CD4-positive, alpha-beta T cell (primary cell): ENCODE measurements around the gene ITSN1. TPM values are rescaled to one million over a fixed set of nuclear protein-coding genes. Genes with fewer than 3 reads are reported as not detected.

ENCODE experiments used
- ATAC-seq: fragments of 200-7000 bp; cut with Tn5 transposase; one replicate; pipeline ENCODE4 v1.10.0; 2022; ENCODE audit warnings: mild to moderate bottlenecking; ENCODE audit not compliant: poor library complexity
- CTCF ChIA-PET: fragments of 350-600 bp; sonication (Branson Sonifier 250); formaldehyde crosslinking; loops from one replicate; lab custom pipeline; 2021; ENCODE audit warnings: antibody characterized with exemption, inconsistent platforms; lab: Charles Lee
- POLR2A ChIA-PET: fragments of 350-600 bp; sonication (Branson Sonifier 250); formaldehyde crosslinking; loops from one replicate; lab custom pipeline; 2021; ENCODE audit warnings: antibody characterized with exemption, inconsistent platforms; lab: Charles Lee
- DNase-seq, 14 experiments: peaks; one replicate each; pipeline ENCODE4 v3.0.0-alpha.2; 2013 to 2020; ENCODE audit warnings: mixed read lengths in 2 of 14
- H3K27ac ChIP-seq, 2 donors: one replicate each; pipeline versions ENCODE4 v1.5.1 to v1.7.0; 2013; ENCODE audit warnings: low read length in 2 of 2, low read depth in 1 of 2, mild to moderate bottlenecking in 1 of 2
- H3K27me3 ChIP-seq, 2 experiments: 1 replicate in 1 of 2; 2 replicates in 1 of 2; pipeline versions ENCODE4 v1.6.1 to v1.7.0; 2013; ENCODE audit warnings: low read length in 2 of 2, control low read depth in 1 of 2, mild to moderate bottlenecking in 1 of 2, moderate library complexity in 1 of 2; ENCODE audit not compliant: insufficient read depth in 2 of 2, control insufficient read depth in 1 of 2
- H3K36me3 ChIP-seq: one replicate; pipeline ENCODE4 v1.6.1; 2013; ENCODE audit warnings: low read length, control low read depth; ENCODE audit not compliant: insufficient read depth
- H3K4me1 ChIP-seq: one replicate; pipeline ENCODE4 v1.6.1; 2013; ENCODE audit warnings: low read length, control low read depth; ENCODE audit not compliant: insufficient read depth
- H3K4me3 ChIP-seq: one replicate; pipeline ENCODE4 v1.5.1; 2013; ENCODE audit warnings: mild to moderate bottlenecking, low read length, moderate library complexity
- H3K9me3 ChIP-seq, 2 experiments: 1 replicate in 1 of 2; 2 replicates in 1 of 2; pipeline versions ENCODE4 v1.6.1 to v1.7.0; 2013; ENCODE audit warnings: low read length in 2 of 2, mild to moderate bottlenecking in 2 of 2, control low read depth in 1 of 2, moderate library complexity in 1 of 2; ENCODE audit not compliant: control insufficient read depth in 1 of 2, insufficient read depth in 1 of 2
- H3K27ac Mint-ChIP-seq: one replicate; pipeline ENCODE4 v1.8.0; 2020; ENCODE audit warnings: mixed read lengths
- H3K27me3 Mint-ChIP-seq: one replicate; pipeline ENCODE4 v1.8.0; 2021; ENCODE audit warnings: mixed read lengths
- H3K36me3 Mint-ChIP-seq: one replicate; pipeline ENCODE4 v1.8.0; 2021; ENCODE audit warnings: low read depth, mixed read lengths
- H3K4me1 Mint-ChIP-seq: one replicate; pipeline ENCODE4 v1.8.0; 2021; ENCODE audit warnings: low read depth, mixed read lengths
- H3K4me3 Mint-ChIP-seq: one replicate; pipeline ENCODE4 v1.8.0; 2020; ENCODE audit warnings: mild to moderate bottlenecking, mixed read lengths
- H3K9me3 Mint-ChIP-seq: one replicate; pipeline ENCODE4 v1.8.0; 2020; ENCODE audit warnings: mixed read lengths
- CTCF ChIP-seq: fragments of 200-600 bp; IDR thresholded peaks from one replicate; pipeline ENCODE4 v1.8.0; 2022; ENCODE audit warnings: antibody characterized with exemption, mild to moderate bottlenecking
- intact Hi-C, 2 experiments: fragments of 100-400 bp; cut with DNase I in 1 of 2; cut with micrococcal nuclease in 1 of 2; formaldehyde crosslinking; loops; one replicate each; pipeline versions ENCODE4 v1.15.1 to v1.9.0; 2023 to 2025; cut with DNase I, micrococcal nuclease
- total RNA-seq, 174 experiments: library from RNA in 2 of 174; stranded (reverse) in 2 of 174; gene quantifications; one replicate each; pipeline ENCODE4 v1.2.3 and lab custom pipeline; 2021 to 2026

Gene ITSN1
- total RNA-seq, 2 experiments from 2014 or later: 2.1 to 3.0 TPM

DNA sequence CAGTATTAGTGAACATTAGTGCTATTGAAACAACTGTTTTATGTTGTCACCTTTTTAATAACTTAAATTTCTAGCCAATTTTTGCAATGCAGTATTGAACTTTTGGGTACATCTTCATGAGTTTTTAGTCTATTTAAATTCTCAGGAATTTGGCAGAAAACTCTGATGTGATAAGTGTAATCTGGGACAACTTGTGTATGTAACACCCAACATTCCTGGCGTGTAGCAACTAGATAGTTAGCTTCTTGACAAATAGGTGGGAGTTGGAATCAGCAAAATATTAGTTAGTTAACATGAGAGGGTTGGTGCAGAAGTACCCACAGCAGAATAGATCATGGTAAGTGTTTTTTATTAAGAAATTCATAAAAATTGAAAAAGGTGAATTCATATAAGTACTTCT lies 111.6 kb downstream of the ITSN1 start:
- Histone ChIP-seq H3K27ac (no peak overlapping the region), H3K36me3 (no peaks in the 10 kb centered on the region), H3K4me3 (no peak overlapping the region), H3K27me3 (no peaks in the 10 kb centered on the region), H3K9me3 (no peaks in the 10 kb centered on the region), H3K4me1 (no peaks in the 10 kb centered on the region)
- no peak for DNase-seq
- no peak for ATAC-seq
- CTCF ChIA-PET: no interaction called here
- Mint-ChIP-seq H3K27me3 (no peaks in the 10 kb centered on the region), H3K4me3 (no peak overlapping the region), H3K4me1 (no peaks in the 10 kb centered on the region), H3K9me3 (no peaks in the 10 kb centered on the region), H3K27ac (no peak overlapping the region), H3K36me3 (no peaks in the 10 kb centered on the region)
- intact Hi-C loops: no loop called here
- no peak for TF ChIP-seq CTCF
- POLR2A ChIA-PET: no interaction called here

GRCh38 chr21:33754481-33754880 lies 112.2 kb downstream of the ITSN1 start:
- ChIA-PET POLR2A (no interaction called here), CTCF (no interaction called here)
- Mint-ChIP-seq H3K9me3 (no peaks in the 10 kb centered on the region), H3K4me1 (no peaks in the 10 kb centered on the region), H3K27ac (no peak overlapping the region), H3K27me3 (no peaks in the 10 kb centered on the region), H3K36me3 (no peaks in the 10 kb centered on the region), H3K4me3 (no peak overlapping the region)
- ATAC-seq: no peak
- no peak for TF ChIP-seq CTCF
- H3K9me3 ChIP-seq: no peaks in the 10 kb centered on the region
- H3K27ac ChIP-seq: no peak overlapping the region
- no peak for DNase-seq
- H3K27me3 ChIP-seq: no peaks in the 10 kb centered on the region
- H3K4me3 ChIP-seq: no peak overlapping the region
- intact Hi-C loops: no loop called here
- no peaks in the 10 kb centered on the region for H3K36me3 ChIP-seq
- H3K4me1 ChIP-seq: no peaks in the 10 kb centered on the region

GRCh38 chr21:33755354-33755753 lies 113.1 kb downstream of the ITSN1 start:
- TF ChIP-seq CTCF: no peak
- CTCF ChIA-PET: no interaction called here
- Histone ChIP-seq H3K27ac (no peak overlapping the region), H3K4me3 (no peak overlapping the region), H3K27me3 (no peaks in the 10 kb centered on the region), H3K4me1 (no peaks in the 10 kb centered on the region), H3K9me3 (no peaks in the 10 kb centered on the region), H3K36me3 (no peaks in the 10 kb centered on the region)
- DNase-seq (no peak), ATAC-seq (no peak)
- POLR2A ChIA-PET: no interaction called here
- no peaks in the 10 kb centered on the region for H3K9me3 Mint-ChIP-seq
- no peaks in the 10 kb centered on the region for H3K4me1 Mint-ChIP-seq
- no peak overlapping the region for H3K27ac Mint-ChIP-seq
- intact Hi-C loops: no loop called here
- no peak overlapping the region for H3K4me3 Mint-ChIP-seq
- no peaks in the 10 kb centered on the region for H3K36me3 Mint-ChIP-seq
- H3K27me3 Mint-ChIP-seq: no peaks in the 10 kb centered on the region
